Activated effector memory CD4-positive, alpha-beta T cell treated with Interleukin-2 at 50 U/mL for 16 hours (primary cell): ENCODE results near the gene UMODL1.
"Not testable (repeated sequence)": the region's sequence is repeated elsewhere in the genome, so short reads cannot be mapped to it uniquely, and the experiment has no call there.

Source experiments
- DNase-seq: peaks from one replicate; pipeline ENCODE4 v3.0.0-alpha.2; 2020

The UMODL1 gene

GRCh38 chr21:42172596-42173483 lies 101.7 kb downstream of the UMODL1 start:
- DNase-seq = no peak

DNA sequence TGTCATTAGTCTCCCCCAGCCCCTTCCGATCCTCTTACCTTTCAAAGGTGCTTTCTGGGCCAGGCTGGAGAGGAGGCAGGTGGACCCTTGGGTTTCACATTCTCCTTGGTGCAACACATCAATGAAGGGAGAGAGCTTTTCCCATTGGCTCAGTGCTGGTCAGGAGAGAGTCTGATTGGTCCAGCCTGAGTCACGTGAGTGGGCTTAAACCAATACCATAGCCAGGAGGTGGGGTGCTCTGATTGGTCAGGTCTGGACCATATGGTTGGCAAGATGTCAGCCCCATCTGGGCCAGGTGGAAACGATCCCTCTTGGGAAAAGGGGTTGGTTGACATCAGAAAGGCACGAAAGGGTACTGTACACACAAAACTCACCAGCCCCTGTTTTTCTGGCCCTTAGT lies 103.1 kb downstream of the UMODL1 start:
- DNase-seq = no peak

DNA sequence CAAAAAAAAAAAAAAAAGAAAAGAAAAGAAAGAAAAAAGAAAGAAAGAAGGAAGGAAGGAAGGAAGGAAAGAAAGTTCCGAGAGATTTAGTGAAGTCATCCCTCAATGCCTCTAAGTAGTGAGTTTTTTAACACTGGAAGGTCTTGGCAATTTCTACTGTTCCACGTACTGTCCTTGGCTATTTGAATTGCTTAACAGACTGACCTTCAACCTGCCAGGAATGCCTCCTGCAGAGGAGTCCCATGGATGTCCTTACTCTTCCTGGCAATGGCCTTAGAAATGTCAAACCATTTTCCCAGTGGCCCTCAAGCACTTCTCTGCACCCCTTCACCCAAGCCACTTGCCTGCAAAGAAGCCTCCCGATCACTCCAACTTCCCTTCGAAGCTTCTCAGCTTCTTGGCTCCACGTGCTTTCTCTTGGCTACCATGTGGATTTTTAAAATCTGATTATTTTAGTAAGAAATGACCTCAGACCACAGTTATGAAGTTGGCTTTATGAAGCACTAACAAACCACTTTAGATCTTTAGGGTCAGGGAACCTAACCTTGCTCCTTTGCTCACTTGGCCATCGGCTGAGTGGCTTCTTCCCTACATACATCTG lies 104.1 kb downstream of the UMODL1 start:
- no peak for DNase-seq

- no peak for DNase-seq
Measured at GRCh38 chr21:42176859-42177258, 105.7 kb downstream of the UMODL1 start.

DNA sequence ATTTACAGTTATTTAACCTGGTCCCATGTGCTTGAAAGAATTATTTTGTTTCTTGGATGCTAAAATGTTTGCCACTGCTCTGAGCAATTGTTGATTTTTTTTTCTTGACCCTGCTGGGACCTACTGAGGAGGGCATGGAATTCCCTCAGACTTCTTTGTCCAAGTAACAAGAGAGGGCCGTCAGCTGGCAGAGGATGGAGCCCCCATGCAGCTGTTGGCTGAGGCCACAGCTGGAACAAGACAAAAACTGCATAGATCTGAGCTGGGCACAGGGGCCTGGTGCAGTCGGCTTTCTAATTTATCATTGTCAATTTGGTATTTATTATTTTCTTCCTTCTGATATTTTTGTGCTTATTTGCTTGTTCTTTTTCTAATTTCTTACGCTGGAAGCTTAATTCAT lies 108.2 kb downstream of the UMODL1 start:
- DNase-seq = no peak

DNA sequence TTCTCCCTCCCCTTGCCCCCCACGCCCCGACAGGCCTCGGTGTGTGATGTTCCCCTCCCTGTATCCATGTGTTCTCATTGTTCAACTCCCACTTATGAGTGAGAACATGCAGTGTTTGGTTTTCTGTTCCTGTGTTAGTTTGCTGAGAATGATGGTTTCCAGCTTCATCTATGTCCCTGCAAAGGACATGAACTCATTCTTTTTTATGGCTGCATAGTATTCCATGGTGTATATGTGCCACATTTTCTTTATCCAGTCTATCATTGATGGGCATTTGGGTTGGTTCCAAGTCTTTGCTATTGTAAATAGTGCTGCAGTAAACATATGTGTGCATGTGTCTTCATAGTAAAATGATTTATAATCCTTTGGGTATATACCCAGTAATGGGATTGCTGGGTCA lies 108.9 kb downstream of the UMODL1 start:
- DNase-seq = not testable (repeated sequence)

DNA sequence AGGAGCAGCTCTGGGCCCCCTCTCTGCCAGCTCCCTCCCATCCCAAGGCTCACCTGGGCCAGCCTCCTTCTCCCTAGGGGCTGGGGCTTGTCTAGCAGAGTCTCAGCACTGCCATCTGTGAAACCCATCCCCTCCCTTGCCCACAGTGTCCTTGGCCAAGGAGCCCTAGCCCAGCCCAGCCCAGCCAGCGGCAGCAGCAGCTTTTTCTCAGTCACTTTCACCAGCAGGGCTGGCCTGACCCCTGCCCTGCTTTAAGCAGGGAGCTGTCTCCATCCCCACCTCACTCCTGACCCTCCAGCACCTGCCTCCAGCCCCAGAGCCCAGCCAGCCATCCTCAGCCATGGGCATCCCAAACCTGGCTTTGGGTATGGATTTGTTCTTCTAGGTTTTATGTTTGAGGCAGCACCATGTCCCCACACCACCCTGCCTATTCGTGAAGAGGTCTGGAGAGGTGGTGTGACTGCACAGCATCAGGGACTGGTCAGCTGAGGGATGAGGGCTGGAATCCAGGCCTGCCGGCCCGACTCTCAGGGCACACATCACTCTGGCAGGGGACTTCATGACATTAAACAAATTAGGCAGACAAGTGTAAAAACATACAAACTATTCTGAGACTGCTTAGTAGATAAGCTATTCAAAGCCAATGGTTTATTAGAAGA lies 111.7 kb downstream of the UMODL1 start:
- no peak for DNase-seq

DNA sequence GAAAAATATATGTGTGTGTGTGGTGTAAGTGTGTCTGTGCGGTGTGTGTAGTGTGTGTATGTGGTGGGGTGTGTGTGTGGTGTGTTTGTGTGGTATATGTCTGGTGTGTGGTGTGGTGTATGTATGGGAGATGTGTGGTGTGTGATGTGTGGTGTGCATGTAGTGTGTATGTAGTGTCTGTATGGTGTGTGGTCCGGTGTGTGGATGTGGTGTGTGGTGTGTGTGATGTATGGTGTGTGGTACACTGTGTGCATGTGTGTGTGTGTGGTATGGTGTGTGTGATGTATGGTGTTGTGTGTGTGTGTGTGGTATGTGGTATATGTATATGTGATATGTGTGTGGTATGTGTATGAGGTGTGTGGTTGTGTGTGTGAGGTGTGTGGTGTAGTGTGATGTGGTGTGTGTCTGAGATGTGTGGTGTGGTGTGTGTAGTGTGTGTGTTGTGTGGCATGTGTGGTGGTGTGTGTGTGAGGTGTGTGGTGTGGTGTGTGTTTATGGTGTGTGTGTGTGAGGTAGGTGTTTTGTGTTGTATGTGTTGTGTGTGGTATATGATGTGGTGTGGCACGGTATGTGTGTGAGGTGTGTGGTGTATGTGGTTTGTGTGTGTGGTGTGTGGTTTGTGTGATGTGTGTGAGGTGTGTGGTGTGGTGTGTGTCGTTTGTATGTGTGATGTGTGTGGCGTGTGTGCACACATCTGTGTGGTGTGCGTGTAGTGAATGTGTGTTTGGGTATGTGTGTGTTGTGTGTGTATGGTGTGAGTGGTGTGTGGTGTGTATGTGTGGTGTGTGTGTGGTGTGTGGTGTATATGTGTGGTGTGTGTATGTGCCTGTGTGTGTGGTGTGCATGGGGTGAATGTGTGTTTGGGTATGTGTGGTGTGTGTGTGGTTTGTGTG lies 112.5 kb downstream of the UMODL1 start:
- DNase-seq = no peak

DNA sequence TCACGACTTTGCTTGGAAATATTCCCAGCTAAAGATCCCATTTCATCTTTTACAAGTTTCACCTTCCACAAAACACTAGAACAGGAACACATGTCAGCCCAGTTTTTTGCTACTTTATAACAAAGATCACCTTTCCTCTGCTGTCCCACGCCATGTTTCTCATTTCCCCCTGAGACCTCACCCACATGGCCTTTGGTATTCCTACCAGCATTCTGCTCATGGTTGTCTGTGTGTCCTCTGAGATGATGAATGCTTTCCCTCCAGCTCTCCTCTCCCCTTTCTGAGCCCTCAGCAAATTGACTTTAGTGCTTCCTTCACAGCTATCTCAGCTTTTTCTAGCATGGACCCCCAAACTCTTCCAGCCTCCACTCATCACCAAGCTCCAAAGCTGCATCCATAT lies 115.5 kb downstream of the UMODL1 start:
- DNase-seq = no peak

GRCh38 chr21:42187976-42188653 lies 117.0 kb downstream of the UMODL1 start:
- peak; percentile 70 for DNase-seq

DNA sequence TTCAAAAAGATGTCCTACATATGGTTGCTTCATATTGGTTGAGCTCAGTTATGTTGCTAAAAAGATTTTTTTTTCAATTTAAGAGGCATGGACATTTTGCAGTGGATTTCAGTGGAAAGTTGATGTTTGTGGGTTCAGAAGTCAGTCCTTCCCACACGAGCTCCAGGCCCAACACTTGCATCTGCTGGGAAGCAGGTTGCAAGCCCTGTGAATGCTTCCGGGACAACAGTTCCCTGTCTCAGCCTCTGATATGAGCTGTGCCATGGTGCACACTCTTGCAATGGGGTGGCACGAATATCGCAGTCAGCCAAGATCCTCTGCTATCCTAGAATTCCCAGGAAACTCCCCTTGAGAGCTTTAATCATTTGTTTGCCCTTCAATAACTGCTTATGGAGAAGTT lies 117.5 kb downstream of the UMODL1 start:
- DNase-seq = no peak

GRCh38 chr21:42189431-42189830 lies 118.3 kb downstream of the UMODL1 start:
- no peak for DNase-seq

GRCh38 chr21:42189860-42190485 lies 118.9 kb downstream of the UMODL1 start:
- no peak for DNase-seq

- no peak for DNase-seq
Measured at GRCh38 chr21:42190486-42190863, 119.4 kb downstream of the UMODL1 start.

DNA sequence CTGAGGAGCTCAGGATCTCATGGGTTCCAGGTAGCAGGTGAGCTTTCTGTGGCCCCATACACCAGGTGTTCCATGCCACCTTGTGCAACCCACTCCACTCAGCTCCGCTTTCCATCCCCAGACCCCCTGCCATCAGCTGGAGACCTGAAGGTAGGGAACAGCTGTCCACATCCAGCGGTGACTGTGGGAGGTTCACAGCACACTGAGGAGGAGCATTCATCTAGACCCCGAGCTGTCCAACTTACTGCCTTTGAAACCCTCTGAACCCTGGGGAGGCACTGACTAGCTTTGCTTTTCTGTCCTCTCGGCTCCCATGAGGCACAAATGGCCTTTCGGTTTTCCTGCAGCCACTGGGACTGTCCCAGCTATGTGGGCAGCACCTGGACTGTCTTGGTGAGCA lies 119.9 kb downstream of the UMODL1 start:
- no peak for DNase-seq

DNA sequence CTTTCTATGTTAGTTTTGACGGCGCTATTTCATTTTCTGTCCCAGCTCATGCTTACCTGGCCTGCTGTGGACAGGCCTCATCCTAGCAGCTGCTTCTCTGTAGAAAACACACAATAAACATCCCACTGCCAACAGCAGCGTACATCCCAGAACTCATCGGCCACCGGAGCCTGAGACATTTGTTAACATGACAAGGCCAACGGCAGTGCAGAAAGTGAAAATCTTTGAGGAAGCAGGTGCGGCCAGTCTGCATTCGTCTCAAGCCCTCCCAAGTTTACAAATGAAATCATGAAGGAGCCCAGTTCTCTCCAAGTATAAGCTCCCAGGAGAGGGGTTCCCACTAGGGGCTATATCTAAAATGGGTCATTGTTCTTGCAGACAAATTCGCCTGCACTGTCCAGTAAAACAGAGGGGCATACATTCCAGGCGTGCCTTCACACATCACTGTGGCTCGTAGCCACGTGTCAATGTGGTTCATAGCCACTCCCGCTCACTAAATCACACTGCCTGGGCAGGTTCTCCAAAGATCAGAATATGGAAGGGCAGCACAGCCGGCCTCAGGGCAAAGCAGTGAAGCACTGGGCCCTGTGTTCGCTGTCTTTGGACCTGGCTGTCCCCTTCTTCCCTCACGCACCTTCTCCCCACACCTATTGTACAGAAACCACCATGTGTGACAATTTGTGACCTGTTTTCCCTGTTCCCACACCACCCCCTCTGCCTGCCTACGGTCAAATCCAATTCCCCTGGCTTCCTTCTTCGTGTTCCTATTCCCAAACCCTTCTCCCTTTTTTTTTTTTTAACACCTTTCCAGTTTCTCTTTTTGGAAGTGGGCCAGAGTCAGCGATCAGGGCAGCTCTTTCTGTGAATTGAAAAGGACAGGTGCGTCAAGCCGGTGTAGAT lies 120.8 kb downstream of the UMODL1 start:
- no peak for DNase-seq
